ENCODE measurements around the gene WRNIP1.
"Not testable (repeated sequence)": the region's sequence is repeated elsewhere in the genome, so short reads cannot be mapped to it uniquely, and the experiment has no call there.

Gene WRNIP1

DNA sequence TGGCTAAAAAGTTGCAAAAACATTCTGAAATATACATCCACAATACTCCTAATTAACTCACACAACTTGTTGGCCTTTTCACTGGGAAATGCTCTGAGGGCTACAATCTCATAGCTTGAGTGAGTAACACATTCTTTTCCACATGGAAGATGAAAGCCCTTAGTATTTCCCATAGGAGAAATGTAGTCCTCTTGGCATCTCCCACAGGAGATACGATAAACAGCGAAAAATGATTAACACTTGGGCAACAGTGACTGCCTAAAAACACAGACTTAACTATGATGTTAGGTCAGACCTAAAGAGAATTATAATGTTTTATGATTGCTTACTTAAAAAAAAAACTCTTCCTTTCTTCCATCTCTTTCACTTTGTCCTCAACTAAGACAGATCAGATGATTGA, 23.4 kb upstream of the WRNIP1 start:
- no peak for DNase-seq

- DNase-seq, result no peak
These were observed 21.6 kb upstream of the WRNIP1 start for GRCh38 chr6:2743280-2744208.

DNA sequence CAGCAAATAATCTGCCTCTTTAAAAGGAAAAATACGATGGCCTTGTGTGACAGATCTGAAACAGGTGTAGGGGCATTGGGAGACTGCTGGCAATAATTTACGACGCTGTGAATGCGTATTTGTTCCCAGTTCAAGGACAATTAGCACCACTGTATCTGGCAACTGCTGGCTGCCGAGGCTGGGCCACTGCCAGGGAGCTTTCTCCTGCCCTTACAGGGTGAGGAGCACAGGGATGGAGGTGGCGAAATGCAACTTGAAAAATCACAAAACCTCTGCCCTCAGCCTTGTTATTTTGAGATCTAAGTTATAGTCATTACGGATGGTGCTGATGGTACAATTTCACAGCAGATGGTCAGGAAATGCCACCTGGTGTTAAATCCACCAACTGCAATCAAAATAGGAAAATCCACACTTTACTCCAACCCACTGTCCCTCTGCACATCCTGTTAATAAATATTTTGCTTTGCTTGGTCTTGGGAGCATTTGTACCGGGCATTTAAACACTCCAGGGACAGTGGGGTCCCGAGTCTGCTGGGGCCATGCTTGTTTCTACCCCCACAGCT, 20.9 kb upstream of the WRNIP1 start:
- DNase-seq, result peak; percentile 3

- DNase-seq, result no peak
These were observed 20.4 kb upstream of the WRNIP1 start for GRCh38 chr6:2744778-2745177.

- no peak for DNase-seq
These were observed 19.9 kb upstream of the WRNIP1 start for GRCh38 chr6:2745246-2745645.

- DNase-seq, result no peak
These were observed 18.6 kb upstream of the WRNIP1 start for GRCh38 chr6:2746557-2747061.

DNA sequence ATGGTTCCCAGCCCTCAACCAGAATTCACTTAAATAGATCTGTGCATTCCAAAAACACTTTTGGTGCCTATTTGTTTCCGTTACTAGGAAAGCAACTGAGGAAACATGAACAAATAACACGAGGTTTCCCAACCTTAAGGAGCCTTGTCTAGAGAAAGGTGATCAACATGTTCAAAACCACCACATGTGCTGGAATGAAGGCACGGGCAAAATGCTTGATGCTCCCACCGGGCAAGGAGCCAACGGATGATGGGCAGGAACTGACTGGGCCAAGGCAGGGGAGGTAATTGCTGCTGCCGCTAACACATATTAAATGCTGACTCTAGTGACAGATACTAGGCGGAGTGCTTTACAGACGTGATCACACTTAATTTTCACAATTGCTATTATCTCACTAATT, 17.0 kb upstream of the WRNIP1 start:
- no peak for DNase-seq

- peak; percentile 46 for DNase-seq
These were observed 15.1 kb upstream of the WRNIP1 start for GRCh38 chr6:2749969-2750600.

- DNase-seq, result no peak
These were observed 14.4 kb upstream of the WRNIP1 start, which contains the start of gene MYLK4 for GRCh38 chr6:2750832-2751231. TSS of gene MYLK4 (minus strand) at chr6:2750922. CDS start at chr6:2749294, 1,628 bp downstream.

GRCh38 chr6:2751871-2752270, 13.3 kb upstream of the WRNIP1 start:
- DNase-seq, result no peak

- DNase-seq, result no peak
These were observed 12.6 kb upstream of the WRNIP1 start for GRCh38 chr6:2752477-2753109.

GRCh38 chr6:2753110-2753489, 12.1 kb upstream of the WRNIP1 start:
- DNase-seq, result no peak

DNA sequence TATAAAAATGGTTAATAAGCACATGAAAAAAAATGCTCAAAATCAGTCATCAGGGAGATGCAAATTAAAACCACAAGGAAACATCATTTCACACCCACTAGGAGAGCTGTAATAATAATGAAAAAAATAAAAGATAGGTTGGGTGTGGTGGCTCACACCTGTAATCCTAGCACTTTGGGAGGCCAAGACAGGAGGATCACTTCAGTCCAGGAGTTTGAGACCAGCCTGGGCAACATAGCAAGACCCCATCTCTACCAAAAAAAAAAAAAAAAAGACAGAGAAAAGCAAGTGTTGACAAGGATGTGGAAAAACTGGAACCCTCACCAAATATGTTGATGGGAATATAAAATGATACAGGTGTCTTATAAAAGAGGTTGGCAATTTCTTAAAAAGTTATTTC, 11.4 kb upstream of the WRNIP1 start:
- DNase-seq, result no peak

GRCh38 chr6:2754393-2754792, 10.8 kb upstream of the WRNIP1 start:
- DNase-seq, result no peak

DNA sequence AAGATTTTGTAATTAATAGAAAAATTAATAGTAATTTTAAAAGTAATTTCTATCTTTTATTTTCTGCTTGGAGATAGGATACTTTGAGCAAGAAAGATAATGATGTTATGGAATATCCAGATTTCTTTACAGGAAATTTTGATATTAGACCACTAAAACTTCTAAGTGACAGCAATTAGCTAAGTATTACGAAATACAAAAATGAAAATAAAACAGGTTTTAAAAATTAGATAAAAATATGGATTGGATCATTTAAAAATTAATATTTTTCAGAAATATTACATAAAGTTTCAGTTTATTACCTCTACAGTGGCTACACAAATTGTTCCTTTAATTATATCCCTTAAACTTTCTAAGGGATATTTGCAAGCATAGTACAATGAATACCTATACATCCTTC, 10.3 kb upstream of the WRNIP1 start:
- DNase-seq, result no peak

DNA sequence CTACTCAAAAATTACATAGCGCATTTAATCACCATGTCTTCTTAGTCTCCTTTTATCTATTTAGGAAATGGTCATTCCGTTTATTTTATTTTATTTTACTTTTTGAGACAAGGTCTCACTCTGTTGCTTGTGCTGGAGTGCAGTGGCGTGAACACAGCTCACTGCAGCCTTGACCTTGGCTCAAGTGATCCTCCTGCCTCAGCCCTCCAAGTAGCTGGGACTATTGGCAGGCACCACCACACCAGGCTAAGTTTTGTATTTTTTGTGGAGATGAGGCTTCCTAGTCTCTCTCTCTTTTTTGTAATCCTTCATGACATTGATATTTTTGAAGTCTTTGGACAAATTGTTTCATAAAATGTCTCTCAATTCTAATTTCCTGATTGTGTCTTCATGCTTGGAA, 9.7 kb upstream of the WRNIP1 start:
- no peak for DNase-seq

DNA sequence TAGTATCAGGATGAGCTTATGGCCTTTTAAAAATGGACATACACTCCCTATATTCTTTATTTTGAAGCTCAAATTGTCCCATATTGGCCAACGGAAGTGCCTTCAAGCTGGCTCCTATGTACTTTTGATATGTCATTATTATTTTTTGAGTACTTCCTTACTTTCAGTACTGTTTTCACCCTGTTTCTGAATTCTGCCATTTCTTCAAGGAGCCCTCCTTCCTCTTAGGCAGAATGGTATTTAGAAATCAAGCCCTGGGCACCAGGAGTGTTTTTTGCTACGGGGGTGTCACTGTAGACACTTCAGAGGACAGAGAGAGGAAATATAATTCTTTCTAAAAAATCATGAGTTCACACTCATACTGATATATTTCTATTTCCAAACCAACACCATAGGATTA, 9.0 kb upstream of the WRNIP1 start:
- DNase-seq, result no peak

- DNase-seq, result no peak
These were observed 8.4 kb upstream of the WRNIP1 start for GRCh38 chr6:2756687-2757224.

GRCh38 chr6:2758980-2759379, 6.2 kb upstream of the WRNIP1 start:
- DNase-seq, result no peak

DNA sequence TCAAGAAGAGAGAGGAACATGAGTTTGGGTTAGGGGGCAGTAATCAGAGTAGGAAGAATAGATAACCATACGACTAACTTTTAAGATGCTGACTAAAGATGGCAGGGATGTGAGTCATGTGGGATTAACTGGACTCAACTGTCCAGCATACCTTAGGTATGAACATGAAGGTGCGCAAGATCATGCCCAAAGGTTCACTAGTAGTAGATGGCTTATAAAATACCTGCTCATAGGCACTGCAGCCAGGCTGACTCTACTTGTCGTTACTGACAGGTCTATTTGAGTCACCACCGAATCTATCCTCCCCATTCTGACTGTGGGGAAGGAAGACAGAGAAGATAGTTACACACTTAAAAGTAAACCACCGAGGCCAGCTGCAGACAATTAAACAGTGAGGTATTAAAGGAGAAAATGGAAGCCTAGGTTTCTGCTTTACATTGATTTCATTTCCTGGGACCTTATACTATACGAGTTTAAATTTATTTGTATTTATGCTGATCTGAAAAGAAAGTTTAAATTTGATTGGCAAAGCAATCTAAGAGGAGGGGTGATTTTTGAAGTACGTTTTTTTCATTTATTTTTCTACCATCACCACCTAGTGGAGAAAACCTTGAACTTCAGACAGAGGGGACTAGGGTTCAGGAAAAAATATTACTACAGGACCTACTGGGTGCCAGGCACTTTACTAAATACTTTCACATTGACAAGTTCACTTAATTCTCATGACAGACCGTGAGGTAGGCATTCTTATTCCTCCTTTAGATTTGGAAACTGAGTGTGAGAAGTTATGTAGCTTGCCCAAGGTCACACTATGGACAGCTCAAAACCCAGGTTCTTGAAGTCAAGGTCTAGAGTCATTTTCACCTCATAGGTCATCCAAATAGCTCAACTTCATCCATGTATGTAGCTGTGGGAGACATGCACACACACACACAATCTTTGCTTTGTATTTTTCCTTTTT, 4.0 kb upstream of the WRNIP1 start:
- no peak for DNase-seq

- DNase-seq, result not testable (repeated sequence)
These were observed 2.3 kb upstream of the WRNIP1 start for GRCh38 chr6:2762868-2763267.

GRCh38 chr6:2763345-2763841, 1.8 kb upstream of the WRNIP1 start:
- DNase-seq, result no peak
